Neural cell (in vitro differentiated cells): ENCODE data around the gene WASF1. TPM values are rescaled to one million over a fixed set of nuclear protein-coding genes. Genes with fewer than 3 reads are reported as not detected.
"Not testable (repeated sequence)": the region's sequence is repeated elsewhere in the genome, so short reads cannot be mapped to it uniquely, and the experiment has no call there.

Experiments used
- H2AFZ ChIP-seq: fragments of 200-600, 300-800 bp; sonication (generic), shearing (Covaris generic); 2 replicates; pipeline ENCODE4 v1.6.0; 2014; ENCODE audit warnings: low read depth, mild to moderate bottlenecking, antibody characterized with exemption, low read length, moderate library complexity
- H3F3A ChIP-seq: fragments of 200-600 bp; shearing (Covaris generic); 2 replicates; pipeline ENCODE4 v1.6.1; 2016; ENCODE audit warnings: mild to moderate bottlenecking, moderate library complexity, mixed read lengths, antibody characterized with exemption, low read length; ENCODE audit not compliant: insufficient read depth, poor library complexity, severe bottlenecking
- H3K27ac ChIP-seq: fragments of 200-600, 300-800 bp; sonication (generic), shearing (Covaris generic); 2 replicates; pipeline ENCODE4 v1.5.1; 2014; ENCODE audit warnings: mild to moderate bottlenecking, low read length, moderate library complexity
- H3K27me3 ChIP-seq: fragments of 300-800, 200-600 bp; sonication (generic), shearing (Covaris generic); 2 replicates; pipeline ENCODE4 v1.6.0; 2014; ENCODE audit warnings: mild to moderate bottlenecking, low read depth, low read length, moderate library complexity; ENCODE audit not compliant: insufficient read depth
- H3K36me3 ChIP-seq: fragments of 300-800, 200-600 bp; sonication (generic), shearing (Covaris generic); 2 replicates; pipeline ENCODE4 v1.5.1; 2014; ENCODE audit warnings: mild to moderate bottlenecking, antibody characterized with exemption, low read length, moderate library complexity; ENCODE audit not compliant: insufficient read depth
- H3K4me2 ChIP-seq: fragments of 300-800, 200-600 bp; sonication (generic), shearing (Covaris generic); 2 replicates; pipeline ENCODE4 v1.6.0; 2014; ENCODE audit warnings: mild to moderate bottlenecking, low read length
- H3K4me3 ChIP-seq: fragments of 300-800, 200-600 bp; sonication (generic), shearing (Covaris generic); 2 replicates; pipeline ENCODE4 v1.5.1; 2014; ENCODE audit warnings: mild to moderate bottlenecking, low read length, moderate library complexity
- H3K79me2 ChIP-seq: fragments of 200-600 bp; shearing (Covaris generic); replicated peaks from 2 replicates; pipeline ENCODE4 v1.6.0; 2014; ENCODE audit warnings: mild to moderate bottlenecking, low read length, moderate library complexity; ENCODE audit not compliant: insufficient read depth
- H3K9ac ChIP-seq: fragments of 300-800, 200-600 bp; sonication (generic), shearing (Covaris generic); 2 replicates; pipeline ENCODE4 v1.6.1; 2016; ENCODE audit warnings: mild to moderate bottlenecking, low read length, mixed read lengths
- H3K9me2 ChIP-seq: fragments of 200-600 bp; shearing (Covaris generic); 2 replicates; pipeline ENCODE4 v1.6.1; 2016; ENCODE audit warnings: mild to moderate bottlenecking, low read length, mixed read lengths; ENCODE audit not compliant: insufficient read depth
- H3K9me3 ChIP-seq: fragments of 200-600, 300-800 bp; sonication (generic), shearing (Covaris generic); 2 replicates; pipeline ENCODE4 v1.6.1; 2016; ENCODE audit warnings: mild to moderate bottlenecking, mixed run types, low read length, moderate library complexity, mixed read lengths
- H4K20me1 ChIP-seq: fragments of 200-600 bp; shearing (Covaris generic); 2 replicates; pipeline ENCODE4 v1.6.1; 2016; ENCODE audit warnings: mild to moderate bottlenecking, mixed run types; ENCODE audit not compliant: insufficient read depth
- CTCF ChIP-seq: fragments of 450-650 bp; IDR thresholded peaks from 2 replicates; pipeline ENCODE4 v1.5.1; 2014; ENCODE audit warnings: antibody characterized with exemption, mild to moderate bottlenecking, moderate library complexity; ENCODE audit not compliant: poor library complexity, severe bottlenecking
- EP300 ChIP-seq: fragments of 450-650 bp; conservative IDR thresholded peaks from 2 replicates; pipeline ENCODE4 v1.6.1; 2014; ENCODE audit warnings: antibody characterized with exemption, mild to moderate bottlenecking, moderate library complexity; ENCODE audit not compliant: poor library complexity, severe bottlenecking
- EZH2 ChIP-seq: fragments of 200-600, 300-800 bp; shearing (Covaris generic), sonication (generic); IDR thresholded peaks from 2 replicates; pipeline ENCODE4 v1.6.1; 2014; ENCODE audit warnings: antibody characterized with exemption, low read length, borderline replicate concordance, mild to moderate bottlenecking; ENCODE audit not compliant: insufficient read depth, poor library complexity, severe bottlenecking
- MXI1 ChIP-seq: fragments of 450-650 bp; conservative IDR thresholded peaks from 2 replicates; pipeline ENCODE4 v1.6.1; 2014; ENCODE audit warnings: antibody characterized with exemption, mild to moderate bottlenecking; ENCODE audit not compliant: poor library complexity, severe bottlenecking
- POLR2AphosphoS5 ChIP-seq: IDR thresholded peaks from 2 replicates; pipeline ENCODE4 v1.6.1; 2012
- RAD21 ChIP-seq: fragments of 450-650 bp; conservative IDR thresholded peaks from 2 replicates; pipeline ENCODE4 v1.6.1; 2014; ENCODE audit warnings: antibody characterized with exemption, mild to moderate bottlenecking, moderate library complexity
- REST ChIP-seq: IDR thresholded peaks from 2 replicates; pipeline ENCODE4 v1.6.1; 2012; ENCODE audit warnings: borderline replicate concordance
- SMC3 ChIP-seq: fragments of 450-650 bp; conservative IDR thresholded peaks from 2 replicates; pipeline ENCODE4 v1.6.1; 2014; ENCODE audit warnings: antibody characterized with exemption, mild to moderate bottlenecking, moderate library complexity; ENCODE audit not compliant: poor library complexity
- TAF1 ChIP-seq: IDR thresholded peaks from 2 replicates; pipeline ENCODE4 v1.6.1; 2012; ENCODE audit warnings: low read depth
- polyA plus RNA-seq: library from polyadenylated mRNA; depleted of rRNA; stranded (reverse); fragments of >200 nt; gene quantifications from 2 replicates; pipeline ENCODE4 v1.2.3, GENCODE V29; 2014

WASF1 gene
- polyA plus RNA-seq, 1 donor from 2014 or later: 89.7 TPM

DNA sequence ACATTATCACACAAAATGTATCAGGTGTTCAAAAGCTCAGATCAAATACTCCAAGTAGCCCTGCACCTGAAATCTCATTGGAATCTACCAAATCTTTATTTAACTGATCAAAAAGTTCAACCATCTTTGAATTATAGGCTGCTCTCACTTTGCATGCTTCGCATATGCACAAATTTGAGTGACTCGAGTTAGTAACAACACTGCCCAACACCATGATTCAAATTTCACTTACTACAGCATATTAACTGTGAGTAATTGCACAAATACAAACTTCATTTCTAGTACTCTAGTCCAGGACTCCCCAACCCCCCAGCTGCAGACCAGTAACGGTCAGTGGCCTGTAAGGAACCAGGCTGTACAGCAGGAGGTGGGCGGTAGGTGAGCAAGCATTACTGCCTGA, 51.1 kb downstream of the WASF1 start:
- no peak overlapping the region for H3K9ac ChIP-seq
- no peaks in the 10 kb centered on the region for H3F3A ChIP-seq
- H3K79me2 ChIP-seq: peaks cover 38% of the 10 kb centered on the region
- H3K4me2 ChIP-seq: no peak overlapping the region
- no peak overlapping the region for H3K27ac ChIP-seq
- H3K4me3 ChIP-seq: no peak overlapping the region
- H3K27me3 ChIP-seq: no peaks in the 10 kb centered on the region
- no peaks in the 10 kb centered on the region for H3K9me3 ChIP-seq
- peaks cover 10% of the 10 kb centered on the region for H3K36me3 ChIP-seq
- H3K9me2 ChIP-seq: no peaks in the 10 kb centered on the region
- TF ChIP-seq TAF1: no peak
- no peak for TF ChIP-seq EZH2
- no peak for TF ChIP-seq CTCF
- no peak for TF ChIP-seq RAD21
- no peak for TF ChIP-seq POLR2AphosphoS5
- no peak for TF ChIP-seq EP300
- no peak for TF ChIP-seq REST
- no peak for TF ChIP-seq MXI1
- TF ChIP-seq SMC3: no peak
- no peak overlapping the region for H2AFZ ChIP-seq
- no peaks in the 10 kb centered on the region for H4K20me1 ChIP-seq

- Histone ChIP-seq H3K27ac (no peak overlapping the region), H4K20me1 (no peaks in the 10 kb centered on the region), H3K9ac (no peak overlapping the region), H3K36me3 (peaks cover 10% of the 10 kb centered on the region), H3K79me2 (peaks cover 29% of the 10 kb centered on the region), H3K4me3 (no peak overlapping the region), H3F3A (no peaks in the 10 kb centered on the region), H2AFZ (no peak overlapping the region), H3K9me2 (no peaks in the 10 kb centered on the region), H3K4me2 (no peak overlapping the region), H3K9me3 (no peaks in the 10 kb centered on the region), H3K27me3 (no peaks in the 10 kb centered on the region)
- no peak for TF ChIP-seq SMC3
- no peak for TF ChIP-seq MXI1
- no peak for TF ChIP-seq EP300
- TF ChIP-seq TAF1: no peak
- no peak for TF ChIP-seq REST
- TF ChIP-seq POLR2AphosphoS5: no peak
- TF ChIP-seq CTCF: no peak
- TF ChIP-seq EZH2: no peak
- no peak for TF ChIP-seq RAD21
Measured at GRCh38 chr6:110125361-110125760, 54.1 kb downstream of the WASF1 start.

DNA sequence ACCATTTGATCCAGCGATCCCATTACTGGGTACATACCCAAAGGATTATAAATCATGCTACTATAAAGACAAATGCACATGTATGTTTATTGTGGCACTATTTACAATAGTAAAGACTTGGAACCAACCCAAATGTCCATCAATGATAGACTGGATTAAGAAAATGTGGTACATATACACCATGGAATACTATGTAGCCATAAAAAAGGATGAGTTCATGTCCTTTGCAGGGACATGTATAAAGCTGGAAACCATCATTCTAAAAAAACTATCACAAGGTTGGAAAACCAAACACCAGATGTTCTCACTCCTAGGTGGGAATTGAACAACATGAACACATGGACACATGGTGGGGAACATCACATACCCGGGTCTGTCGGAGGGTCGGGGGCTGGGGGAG, 57.8 kb downstream of the WASF1 start:
- not testable (repeated sequence) for H3K27me3 ChIP-seq, H3K79me2 ChIP-seq, H3K9me2 ChIP-seq, H3F3A ChIP-seq, H3K4me2 ChIP-seq, H3K4me3 ChIP-seq, H2AFZ ChIP-seq, H3K9me3 ChIP-seq, H4K20me1 ChIP-seq, H3K9ac ChIP-seq, H3K27ac ChIP-seq, H3K36me3 ChIP-seq
